Right lobe of liver (tissue), 4 donors: ENCODE measurements around the gene KDM7A.

Experiments
- POLR2A ChIP-seq: fragments of 450-650 bp; IDR thresholded peaks from one replicate; pipeline ENCODE4 v1.6.1; 2017; ENCODE audit warnings: antibody characterized with exemption, mild to moderate bottlenecking
- TF ChIP-seq, protein P1 (sequence below), 4 donors: fragments of 200-600 bp in 3 of 4; fragments of 450-650 bp in 1 of 4; IDR thresholded peaks; one replicate each; pipeline versions ENCODE4 v1.5.1 to v1.8.0; 2016 to 2022; ENCODE audit warnings: antibody characterized with exemption in 4 of 4, mild to moderate bottlenecking in 2 of 4
- donor health status: DM: no; HTN: no; CAD: no.
- donor health status: DM: no; HTN: no; CAD: no.
- donor health status: DM: no; HTN: yes; CAD: no.

DNA sequence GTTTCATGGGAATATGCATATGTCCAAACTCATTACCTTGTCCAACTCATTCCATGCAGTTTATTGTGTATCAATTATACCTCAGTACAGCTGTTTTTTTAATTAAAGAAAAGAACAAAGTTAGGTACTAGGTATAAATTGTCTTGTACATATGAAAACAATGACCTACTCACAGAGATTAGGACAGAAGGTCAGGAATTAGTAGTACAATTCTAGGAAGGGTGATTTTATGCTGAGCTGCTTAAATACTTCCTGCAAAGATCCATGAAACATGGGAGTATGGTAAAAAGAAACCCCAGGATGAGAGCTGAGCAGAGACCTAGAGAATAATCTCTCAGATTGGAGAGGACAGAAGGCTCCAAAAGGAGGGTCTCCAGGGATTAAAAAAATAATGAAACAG, 13.8 kb upstream of the KDM7A start:
- TF ChIP-seq, protein P1, sequence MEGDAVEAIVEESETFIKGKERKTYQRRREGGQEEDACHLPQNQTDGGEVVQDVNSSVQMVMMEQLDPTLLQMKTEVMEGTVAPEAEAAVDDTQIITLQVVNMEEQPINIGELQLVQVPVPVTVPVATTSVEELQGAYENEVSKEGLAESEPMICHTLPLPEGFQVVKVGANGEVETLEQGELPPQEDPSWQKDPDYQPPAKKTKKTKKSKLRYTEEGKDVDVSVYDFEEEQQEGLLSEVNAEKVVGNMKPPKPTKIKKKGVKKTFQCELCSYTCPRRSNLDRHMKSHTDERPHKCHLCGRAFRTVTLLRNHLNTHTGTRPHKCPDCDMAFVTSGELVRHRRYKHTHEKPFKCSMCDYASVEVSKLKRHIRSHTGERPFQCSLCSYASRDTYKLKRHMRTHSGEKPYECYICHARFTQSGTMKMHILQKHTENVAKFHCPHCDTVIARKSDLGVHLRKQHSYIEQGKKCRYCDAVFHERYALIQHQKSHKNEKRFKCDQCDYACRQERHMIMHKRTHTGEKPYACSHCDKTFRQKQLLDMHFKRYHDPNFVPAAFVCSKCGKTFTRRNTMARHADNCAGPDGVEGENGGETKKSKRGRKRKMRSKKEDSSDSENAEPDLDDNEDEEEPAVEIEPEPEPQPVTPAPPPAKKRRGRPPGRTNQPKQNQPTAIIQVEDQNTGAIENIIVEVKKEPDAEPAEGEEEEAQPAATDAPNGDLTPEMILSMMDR (IDR thresholded peaks at IDR 0.05), result no peak
- no peak for TF ChIP-seq POLR2A
